Neural cell (in vitro differentiated cells): ENCODE results near the gene C7orf25.

Experiments
- CTCF ChIP-seq: fragments of 450-650 bp; IDR thresholded peaks from 2 replicates; pipeline ENCODE4 v1.5.1; 2014; ENCODE audit warnings: antibody characterized with exemption, mild to moderate bottlenecking, moderate library complexity; ENCODE audit not compliant: poor library complexity, severe bottlenecking
- EP300 ChIP-seq: fragments of 450-650 bp; conservative IDR thresholded peaks from 2 replicates; pipeline ENCODE4 v1.6.1; 2014; ENCODE audit warnings: antibody characterized with exemption, mild to moderate bottlenecking, moderate library complexity; ENCODE audit not compliant: poor library complexity, severe bottlenecking
- EZH2 ChIP-seq: fragments of 200-600, 300-800 bp; shearing (Covaris generic), sonication (generic); IDR thresholded peaks from 2 replicates; pipeline ENCODE4 v1.6.1; 2014; ENCODE audit warnings: antibody characterized with exemption, low read length, borderline replicate concordance, mild to moderate bottlenecking; ENCODE audit not compliant: insufficient read depth, poor library complexity, severe bottlenecking
- REST ChIP-seq: IDR thresholded peaks from 2 replicates; pipeline ENCODE4 v1.6.1; 2012; ENCODE audit warnings: borderline replicate concordance

- TF ChIP-seq REST: no peak
- no peak for TF ChIP-seq CTCF
- TF ChIP-seq EZH2: no peak
- TF ChIP-seq EP300: no peak
Measured at GRCh38 chr7:42960762-42961161, 48.9 kb upstream of the C7orf25 start.
